M059J (cell line): ENCODE data around the gene PLD4. TPM values are rescaled to one million over a fixed set of nuclear protein-coding genes. Genes with fewer than 3 reads are reported as not detected.
A peak's percentile ranks its signal among the peaks of the same experiment; 100 is the strongest.

Source experiments
- DNase-seq: peaks from one replicate; pipeline ENCODE4 v3.0.0-alpha.2; 2012; ENCODE audit warnings: low read depth
- total RNA-seq: library from RNA; depleted of rRNA; stranded (reverse); fragments of >200 nt; shearing (Covaris generic); gene quantifications from 2 replicates; pipeline ENCODE4 v1.2.3, GENCODE V29; 2014

PLD4 gene
- total RNA-seq, 1 experiment from 2014 or later: not detected

DNA sequence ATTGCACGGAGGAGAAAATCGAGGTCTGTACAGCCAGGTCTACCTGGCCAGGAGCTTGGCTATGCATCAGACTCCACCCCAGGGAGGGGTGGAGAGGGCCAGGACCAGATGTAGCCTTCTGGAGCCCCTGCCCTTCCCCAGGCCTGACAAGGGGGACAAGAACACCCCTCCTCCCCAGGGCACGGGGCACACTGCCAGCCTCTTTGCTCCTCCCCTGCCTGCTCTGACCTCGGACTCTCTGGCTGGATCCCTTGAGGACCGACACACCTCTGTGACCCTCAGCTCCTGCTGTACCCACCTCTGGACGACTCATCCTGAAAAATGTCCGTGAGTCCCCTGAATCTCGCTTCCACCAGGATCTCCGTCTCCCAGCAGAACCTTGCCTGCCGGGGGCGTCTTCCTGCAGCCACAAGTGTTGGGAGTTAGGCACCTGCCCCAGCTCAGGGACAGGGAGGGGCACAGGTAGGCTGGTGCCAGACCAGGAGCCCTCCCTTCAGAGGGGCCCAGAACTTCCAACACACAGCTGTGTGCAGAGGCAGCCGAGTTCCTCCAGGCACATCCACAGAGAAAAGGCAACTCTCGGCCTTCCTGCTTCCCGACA is 31.7 kb downstream of the PLD4 start:
- DNase-seq: no peak

DNA sequence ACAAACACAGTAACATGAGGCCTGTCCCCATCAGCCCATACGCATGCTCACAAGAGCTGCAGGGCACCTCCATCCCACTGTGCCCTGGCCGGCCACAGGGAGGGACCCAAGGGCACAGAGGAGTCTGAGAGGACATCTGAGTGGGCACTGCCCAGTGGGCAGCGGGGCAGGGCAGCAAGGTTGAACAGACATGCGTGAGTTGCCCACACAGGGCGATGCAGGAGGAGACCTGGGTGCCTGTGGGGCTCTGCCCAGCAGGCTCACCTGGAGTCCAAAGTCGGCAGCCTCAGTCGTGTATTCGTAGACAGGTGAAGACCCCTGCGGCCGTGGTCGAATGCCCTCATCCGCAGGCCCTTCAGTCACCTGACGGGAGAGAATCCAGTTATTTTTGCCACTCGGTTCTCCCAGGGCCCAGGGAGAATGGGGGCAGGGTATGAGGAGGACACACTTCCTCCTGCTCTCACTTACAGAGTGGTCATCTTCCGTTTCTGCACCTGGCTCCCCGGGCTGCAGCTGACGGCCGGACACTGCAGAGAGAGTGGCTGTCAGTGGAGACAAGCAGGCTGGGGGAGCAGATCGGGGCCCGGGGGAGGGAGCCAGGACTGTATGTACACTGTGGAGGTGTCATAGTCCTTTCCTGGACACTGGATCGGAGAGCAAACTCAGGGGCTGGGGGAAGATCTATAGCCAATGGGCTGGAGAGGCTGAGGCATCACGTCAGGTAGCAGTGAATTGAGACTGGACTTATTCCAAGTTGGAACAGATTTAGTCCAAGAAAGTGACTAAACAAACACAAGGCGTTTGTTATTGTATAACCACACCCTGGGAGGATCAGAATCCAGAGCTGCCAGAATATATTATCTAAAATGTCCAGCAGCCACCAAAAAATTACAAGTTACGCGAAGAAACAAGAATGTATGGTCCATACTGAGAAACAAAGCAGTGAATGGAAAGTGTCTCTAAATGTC is 32.8 kb downstream of the PLD4 start:
- DNase-seq: no peak

DNA sequence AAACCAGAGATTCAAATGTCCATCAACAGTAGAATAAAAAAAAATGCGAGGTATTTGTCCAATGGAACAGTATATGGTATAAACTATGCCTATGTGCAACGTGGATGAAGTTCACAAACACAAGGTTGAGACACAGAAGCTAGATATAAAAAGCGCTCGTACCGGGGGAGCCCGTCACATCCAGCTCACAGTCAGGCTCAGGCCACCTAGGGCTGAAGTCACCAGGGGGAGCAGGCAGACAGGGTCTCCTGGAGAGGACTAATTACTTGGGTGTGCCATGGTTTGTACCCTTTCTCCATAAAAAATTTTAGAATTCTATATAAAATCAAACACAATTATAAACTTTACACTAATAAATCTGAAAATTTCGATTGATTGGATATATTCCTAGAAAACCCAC is 39.9 kb downstream of the PLD4 start:
- DNase-seq: no peak

DNA sequence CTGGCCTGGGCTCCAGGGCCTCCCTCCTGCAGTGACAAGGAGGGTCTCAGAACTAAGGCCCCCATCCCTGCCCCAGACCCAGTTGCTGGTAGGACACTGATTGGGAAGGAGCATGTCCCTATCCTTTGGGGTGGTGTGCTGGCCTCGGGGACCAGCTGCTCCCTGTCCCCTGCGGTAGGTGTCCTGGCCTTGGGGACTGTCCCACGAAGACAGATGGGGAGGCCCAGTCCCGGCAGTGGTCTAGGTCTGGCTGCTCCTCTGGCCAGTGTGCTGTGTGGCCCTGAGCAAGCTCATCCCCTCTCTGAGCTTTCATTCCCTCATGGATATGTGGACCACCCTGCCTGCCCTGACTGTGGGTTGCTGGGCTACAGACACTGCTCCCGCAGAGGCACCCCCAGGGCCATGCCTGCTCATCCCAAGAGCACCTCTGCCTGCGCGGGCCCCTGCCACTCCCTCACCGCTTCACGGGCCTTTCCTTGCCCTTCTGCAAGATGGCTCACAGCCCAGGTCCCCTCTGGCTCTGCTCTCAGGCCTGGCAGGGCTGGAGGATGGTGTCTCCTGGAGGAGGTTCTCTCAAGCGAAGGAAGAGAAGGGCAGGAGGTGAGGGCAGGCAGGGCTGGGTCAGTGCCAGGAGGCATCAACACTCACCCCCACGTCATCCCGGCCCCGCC is 41.0 kb downstream of the PLD4 start:
- DNase-seq: no peak

DNA sequence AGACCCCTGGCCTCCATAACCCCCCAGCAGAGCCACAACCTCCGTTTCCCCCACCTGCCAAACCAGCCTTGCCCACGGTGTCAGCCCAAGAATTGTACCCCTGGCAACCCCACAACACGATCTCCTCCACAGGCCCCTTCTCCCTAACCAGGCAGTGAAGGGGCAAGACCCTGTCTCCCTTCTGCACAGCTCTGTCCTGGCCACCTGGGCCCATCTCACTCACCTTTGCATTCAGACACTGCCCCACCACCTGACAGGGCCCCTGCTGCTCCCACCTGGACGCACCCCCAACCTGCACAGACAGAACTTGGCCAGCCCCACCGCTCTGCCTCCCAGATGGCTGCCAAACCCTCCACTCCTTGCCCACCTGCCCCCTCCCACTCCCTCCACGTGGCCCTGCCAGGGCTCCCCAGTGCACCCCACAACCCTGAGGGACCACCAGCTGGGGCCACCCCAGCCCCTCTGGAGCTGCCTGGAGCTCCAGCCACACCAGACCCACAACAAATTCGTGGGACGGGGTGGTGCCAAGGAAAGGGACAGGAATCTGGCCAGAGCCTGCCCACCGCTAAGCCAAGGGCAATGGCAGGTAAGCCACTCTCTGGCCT is 41.7 kb downstream of the PLD4 start:
- DNase-seq: no peak

DNA sequence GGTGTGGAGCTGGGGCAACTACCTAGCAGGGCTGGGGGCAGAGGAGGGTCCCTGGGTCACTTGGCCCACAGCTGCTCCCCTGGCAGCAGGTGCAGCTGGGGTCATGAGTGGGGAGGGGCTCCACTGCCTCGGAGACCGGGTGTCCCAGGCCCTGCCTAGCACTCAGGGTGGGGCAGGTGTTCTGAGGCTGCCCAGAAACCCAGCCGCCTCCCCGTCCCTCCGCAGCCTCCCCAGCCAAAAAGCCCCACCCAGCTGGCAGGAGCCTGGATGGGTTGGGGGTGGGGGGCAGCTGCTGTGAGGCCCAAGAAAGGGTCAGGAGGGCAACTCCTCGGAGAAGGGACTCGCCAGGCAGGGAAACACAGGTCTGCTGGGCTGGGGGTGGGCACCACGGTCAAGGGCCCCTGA is 42.3 kb downstream of the PLD4 start:
- no peak for DNase-seq

DNA sequence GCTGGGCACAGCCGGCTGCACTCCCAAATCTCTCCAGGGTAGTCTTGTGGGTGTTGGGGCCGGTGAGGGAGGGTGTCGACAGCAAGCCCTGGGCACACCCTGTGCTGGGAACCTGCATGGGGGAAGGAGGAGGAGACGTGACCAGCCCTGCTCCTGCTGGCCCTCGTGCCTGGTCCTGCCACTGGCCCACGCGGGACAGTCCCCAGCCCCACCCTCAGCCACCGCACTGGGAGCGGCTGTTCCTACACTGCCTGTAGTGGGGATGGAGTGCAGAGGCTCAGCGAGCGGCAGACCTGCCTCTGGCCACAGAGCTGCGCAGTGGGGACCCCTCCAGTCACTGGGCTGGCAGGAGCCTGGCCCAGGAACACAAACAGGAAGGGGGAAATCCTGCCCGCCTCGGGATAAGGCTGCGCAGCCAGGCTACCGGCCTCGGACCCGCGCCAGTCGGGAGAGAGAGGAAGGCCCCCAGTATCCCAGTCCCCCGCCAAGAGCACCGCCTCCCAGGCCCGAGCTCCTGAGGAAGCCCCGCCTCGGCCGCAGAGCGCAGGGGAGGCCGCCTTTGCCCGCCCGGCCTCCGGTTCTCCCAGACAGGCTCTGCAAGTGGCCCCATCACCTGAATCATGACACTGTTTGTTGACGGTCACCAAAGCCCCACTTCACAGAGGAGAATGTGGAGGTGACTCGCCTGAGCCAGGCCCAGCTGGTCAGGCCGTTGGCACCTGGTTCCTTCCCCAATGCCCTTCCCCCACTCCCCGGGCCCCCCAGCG is 42.9 kb downstream of the PLD4 start:
- DNase-seq: no peak

DNA sequence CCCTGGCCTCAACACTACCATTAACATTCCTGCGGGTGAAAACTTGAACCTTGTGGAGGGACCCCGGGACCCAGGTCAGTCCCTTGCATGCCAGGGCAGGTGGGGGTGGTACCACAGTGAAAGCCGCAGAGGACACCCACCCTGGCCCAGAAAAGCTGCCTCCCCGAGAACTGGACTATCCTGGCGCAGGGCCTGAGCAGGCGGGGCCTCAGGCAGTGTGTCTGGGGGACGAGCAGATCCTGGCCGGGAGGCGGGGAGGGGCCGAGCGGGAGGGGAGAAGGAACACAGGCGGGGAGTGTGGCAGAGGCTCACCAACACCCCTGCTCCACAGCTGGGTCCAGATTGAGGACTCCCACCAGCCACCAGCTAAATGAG is 43.5 kb downstream of the PLD4 start:
- DNase-seq: no peak

DNA sequence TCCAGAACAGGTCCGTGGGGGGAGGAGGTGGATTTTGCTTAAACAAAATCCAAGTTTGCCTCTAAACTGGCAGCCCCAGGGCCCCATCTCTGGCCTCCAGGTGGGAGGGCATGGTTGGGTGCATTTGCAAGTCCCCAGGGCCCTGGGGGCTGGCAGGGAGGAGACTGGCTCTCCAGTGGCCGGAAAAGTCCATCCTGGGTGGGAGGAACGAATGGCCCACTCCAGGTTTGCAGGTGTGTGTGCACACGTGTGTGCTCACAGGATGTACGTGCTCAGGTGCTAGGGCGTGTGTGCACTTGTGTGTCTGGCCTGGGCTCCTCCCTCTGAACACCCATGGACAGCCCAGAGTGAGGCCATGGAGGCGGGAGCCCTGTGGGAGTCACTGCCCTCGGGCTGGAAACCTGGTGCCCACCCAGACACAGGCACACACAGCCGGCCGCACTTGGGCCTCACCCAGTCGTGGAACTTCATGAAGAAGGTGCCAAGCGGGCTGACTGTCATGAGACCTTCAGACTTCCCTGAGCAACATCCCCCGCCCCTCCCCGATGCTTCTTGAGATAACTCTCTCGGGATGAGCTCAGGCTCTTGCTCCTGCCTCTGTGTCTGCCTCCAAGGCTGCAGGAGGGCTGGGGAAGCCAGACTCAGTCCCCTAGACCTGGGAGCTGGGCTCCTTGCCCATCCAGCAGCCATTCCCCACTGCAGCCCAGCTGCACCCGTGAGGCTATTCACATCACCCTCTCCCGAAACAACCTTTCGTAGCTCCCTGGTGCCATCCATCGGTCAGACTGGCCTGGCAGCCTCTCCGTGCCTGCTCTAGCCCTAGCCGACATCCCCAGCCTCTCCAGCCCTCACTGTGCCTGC is 44.1 kb downstream of the PLD4 start:
- DNase-seq: no peak

DNA sequence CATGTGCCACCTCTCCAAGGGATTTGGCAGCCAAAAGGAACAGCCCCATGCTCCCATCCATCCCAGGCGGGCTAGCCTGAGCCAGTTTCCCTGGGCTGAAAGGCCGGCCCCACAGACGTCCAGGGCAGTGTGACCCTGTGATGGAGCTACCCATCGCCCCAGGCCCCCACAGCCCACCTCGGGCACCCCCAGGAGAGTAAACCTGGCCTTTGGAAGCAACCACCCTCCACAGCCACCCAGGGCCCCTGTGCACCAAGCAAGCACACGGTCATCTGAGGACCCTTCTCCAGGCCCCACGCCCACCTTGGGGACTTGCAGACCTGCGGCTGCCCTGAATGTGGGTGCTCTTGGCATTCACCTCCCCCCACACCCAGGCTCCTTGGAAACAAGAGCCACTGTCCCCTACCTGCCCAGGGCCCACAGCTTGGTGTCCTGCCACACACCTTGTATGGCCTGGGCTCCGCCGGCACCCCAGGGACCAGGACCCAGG is 45.1 kb downstream of the PLD4 start:
- DNase-seq: no peak

DNA sequence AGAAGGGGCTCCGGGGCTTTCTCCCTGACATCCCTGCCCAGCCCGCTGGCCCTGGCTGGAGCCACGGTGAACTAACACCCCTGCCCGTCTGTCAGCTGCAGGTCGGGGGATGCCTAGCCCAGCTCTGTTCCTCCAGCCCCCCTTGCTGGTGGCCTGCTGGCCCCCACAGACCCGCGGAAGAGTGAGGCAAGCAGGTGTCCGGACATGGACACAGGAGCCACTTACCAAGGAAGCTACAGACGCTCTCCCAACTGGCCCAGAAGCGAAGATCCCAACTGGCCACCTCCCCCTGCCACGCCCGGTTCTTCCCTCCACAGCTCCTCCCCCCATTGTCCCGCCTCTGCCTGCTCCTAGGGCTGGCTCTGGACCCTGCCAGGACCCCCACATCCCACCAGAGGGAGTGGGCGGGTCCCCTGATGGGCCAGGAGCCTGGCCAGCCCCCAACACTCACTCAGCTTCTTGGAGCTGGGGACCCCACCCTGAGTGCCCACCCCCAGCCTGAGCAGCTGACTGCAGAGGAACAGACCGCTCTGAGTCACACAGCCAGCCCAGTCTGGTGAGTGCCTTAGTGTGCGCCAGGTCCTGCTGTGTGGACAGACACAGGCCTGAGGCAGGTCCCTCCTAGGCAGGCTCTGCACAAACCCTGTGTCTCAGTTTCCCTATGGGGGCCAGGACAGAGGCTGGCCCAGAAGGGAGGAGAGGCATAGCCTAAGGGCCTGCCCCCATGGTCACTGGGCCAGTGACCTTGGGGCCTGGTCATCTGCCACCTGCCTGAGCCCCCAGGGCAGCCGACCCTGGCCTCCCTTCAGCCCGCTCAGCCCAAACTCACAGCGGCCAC is 45.8 kb downstream of the PLD4 start:
- DNase-seq: peak; percentile 73

DNA sequence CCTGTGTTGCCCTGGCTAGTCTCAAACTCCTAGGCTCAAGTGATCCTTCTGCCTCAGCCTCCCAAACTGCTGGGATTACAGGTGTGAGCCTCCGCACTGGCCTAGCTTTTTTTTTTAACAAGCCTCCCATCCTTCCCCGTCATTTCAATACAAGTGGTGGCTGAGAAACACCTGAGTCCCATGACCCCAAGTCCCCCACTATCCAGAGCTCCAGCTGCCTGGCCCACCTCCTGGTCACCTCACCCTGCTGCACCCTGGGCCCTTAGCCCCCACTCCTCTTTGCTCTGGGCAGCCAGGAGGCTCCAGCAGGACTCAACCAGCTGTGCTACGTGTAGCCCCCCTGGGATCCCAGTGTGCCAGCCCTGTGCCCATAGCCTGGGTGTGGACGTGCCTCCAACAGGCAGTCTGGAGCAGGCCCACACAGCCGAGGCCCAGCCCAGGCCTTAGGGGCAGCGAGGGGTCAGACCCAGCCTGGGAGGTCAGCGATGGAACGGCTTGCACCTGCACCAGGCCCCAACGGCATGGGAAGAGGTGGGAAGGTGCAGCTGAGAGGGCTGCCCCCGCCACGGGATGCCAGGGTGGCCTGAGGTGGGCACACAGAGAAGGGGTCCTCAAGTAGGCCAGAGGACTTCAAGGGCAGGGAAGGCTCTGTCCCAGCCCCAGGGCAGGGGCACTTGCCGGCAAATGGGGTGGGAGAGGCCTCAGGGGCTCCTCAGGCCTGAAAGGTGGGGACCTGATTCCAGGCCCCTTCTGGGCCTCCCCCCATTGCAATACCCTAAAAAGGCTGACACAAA is 47.0 kb downstream of the PLD4 start:
- DNase-seq: no peak

DNA sequence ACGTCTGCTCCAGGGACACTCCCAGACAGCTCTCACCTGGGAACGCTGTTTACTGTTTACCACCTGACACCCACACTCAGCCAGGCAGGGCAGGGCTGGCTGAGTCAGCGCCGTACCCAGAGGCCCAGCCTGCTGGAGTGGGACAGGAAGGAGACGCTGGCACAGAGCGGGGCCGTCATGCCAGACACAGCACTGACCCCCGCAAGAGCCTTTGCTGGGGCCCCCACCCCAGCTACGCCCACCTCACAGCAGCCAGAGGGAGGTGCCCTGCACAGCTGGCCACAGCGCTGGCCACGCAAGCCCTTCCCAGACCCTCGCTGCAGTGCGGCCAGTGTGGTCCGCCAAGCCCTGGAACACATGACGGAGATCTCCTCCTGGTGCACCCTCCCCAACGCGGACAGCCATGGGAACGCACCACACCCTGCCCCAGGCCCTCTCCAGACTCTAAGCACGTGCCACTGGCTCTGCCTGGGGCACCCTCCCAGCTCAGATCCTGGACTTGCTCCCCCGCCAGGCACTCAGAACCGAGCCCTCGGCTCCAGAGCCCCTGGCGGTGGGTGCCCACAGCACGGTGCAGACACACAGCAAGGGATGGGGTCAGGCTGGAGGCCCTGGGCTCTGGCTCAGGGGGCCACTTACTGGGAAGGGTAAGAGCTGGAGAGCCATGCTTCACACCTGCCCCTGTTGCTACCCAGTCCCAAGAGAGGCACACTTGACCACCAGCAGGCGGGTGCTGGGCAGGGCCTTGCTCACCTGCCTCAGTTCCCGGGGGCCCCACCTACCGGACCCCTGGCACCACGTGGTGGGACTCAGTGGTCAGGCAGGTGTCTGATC is 47.8 kb downstream of the PLD4 start:
- DNase-seq: peak; percentile 79

DNA sequence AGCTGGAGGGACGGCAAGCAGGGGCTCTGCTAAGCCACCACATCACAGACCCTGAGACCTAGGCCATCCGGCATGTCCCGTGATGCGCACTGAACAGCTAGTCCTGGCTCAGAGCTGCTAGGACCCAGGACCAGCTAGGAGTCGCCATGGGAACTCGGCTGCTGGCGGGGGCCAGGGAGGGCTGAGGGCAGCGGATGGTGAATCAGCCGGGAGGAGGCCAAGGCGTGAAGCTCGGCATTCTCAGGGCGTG is 48.4 kb downstream of the PLD4 start:
- DNase-seq: peak; percentile 95

DNA sequence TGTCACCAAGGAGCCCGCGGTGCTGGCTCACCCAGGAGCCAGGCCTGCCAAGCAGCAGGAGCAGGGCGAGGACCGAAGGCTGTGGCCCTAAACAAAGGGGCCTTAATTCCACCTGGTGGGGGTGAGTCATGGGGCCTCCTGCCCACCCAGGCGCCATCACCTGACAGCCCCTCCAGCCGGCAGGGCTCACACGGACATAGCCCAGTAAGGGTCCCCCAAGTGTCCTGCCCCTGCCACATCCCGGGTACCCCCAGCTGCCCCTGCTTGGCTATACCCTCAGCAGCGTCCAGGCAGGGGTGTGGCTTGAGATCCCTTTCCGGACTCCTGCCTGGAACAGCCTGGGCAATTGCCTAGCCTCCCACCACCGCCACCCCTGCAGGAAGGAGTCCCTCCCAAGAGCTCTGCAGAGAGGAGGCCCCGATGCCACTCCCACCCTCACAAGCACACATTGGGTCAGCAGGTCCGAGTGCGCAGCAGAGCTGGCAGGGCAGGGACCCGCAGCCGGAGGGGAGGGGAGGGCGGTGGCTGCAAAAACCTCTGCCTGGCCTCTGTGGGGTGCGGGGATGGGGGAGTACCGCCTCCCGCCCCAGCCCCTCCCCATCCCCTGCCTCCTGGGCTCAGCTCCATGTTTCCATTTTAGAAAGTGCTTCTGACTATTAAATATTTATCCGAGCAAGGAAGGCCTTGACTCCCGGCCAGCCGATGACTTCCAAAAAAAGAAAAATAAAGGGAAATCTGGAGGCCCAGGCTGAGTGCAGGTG is 48.9 kb downstream of the PLD4 start:
- DNase-seq: peak; percentile 82

DNA sequence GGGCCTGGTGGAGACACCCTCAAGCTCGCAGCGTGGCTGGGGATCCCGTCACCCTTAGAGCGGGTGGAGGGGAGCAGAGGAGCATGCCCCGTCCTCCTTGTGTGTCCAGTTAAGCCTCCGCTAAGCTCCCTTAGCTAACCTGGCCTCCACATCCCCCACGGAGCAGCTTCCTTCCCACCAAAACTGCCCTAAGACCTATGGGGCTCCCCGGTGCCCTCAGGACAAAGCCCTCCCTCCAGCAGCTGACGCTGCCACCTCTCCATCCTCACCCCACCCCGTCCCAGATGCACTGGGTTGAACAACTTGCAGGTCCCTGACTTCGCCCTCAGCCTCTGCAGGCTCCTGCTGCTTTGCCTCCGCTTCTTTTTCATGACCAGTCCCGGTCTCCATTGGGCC is 49.5 kb downstream of the PLD4 start:
- DNase-seq: no peak

DNA sequence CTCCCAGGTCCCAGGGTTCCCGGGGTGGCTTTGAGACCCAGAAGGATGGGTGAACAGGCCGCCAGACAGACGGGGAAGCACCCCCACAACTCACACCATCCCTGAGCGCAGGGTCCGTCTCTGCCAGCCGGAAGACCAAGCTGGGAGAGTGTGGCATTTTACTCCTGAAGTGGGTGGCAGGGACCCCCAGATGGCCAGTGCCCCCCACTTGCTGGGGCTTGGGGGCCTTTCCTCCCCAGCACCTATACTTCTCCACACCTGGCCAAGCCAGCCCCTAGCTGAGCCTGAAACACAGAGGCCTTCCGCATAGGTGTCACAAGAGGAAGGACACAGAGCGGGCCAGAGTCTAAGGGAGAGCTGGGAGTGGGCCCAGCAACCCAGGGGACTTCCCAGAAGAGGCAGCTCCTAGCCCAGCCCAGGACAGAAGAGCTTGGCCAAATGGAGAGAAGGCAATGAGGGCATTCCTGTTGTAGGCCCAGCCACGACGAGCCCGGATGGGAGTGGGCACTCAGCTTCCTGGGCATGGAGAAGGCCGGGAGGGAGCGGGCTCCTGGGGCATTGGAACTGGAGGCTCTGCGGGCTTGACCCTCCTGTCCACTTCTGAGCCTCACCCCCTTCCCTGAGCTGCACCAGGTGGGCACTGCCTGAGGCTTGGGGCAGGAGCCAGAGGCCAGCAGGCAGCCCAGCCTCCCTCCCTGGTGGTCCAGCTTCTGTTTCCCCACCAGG is 50.1 kb downstream of the PLD4 start:
- DNase-seq: no peak
